ENCODE measurements around the gene GOLT1A.

GRCh38 chr1:204201348-204202040 lies 12.3 kb downstream of the GOLT1A start:
- TF ChIP-seq CTCF (IDR thresholded peaks at IDR 0.05) (no peak), POLR2A (IDR thresholded peaks at IDR 0.05) (no peak), POLR2AphosphoS5 (IDR thresholded peaks at IDR 0.05) (no peak), EP300 (IDR thresholded peaks at IDR 0.05) (no peak)
